Transverse colon (tissue), 4 donors: ENCODE data around the gene ATP5F1D. TPM values are rescaled to one million over a fixed set of nuclear protein-coding genes. Genes with fewer than 3 reads are reported as not detected.

Experiments used
- DNase-seq: peaks from one replicate; pipeline ENCODE4 v3.0.0-alpha.2; 2019
- H3K27ac ChIP-seq, 4 donors: fragments of 200-600 bp; sonication (generic); 2 replicates each; pipeline ENCODE4 v1.5.1; 2016 to 2018; ENCODE audit warnings: inconsistent platforms in 4 of 4
- H3K27me3 ChIP-seq: fragments of 200-600 bp; sonication (generic); 2 replicates; pipeline ENCODE4 v1.5.1; 2017; ENCODE audit warnings: inconsistent platforms
- H3K36me3 ChIP-seq, 4 donors: fragments of 200-600 bp; sonication (generic); 2 replicates each; pipeline ENCODE4 v1.5.1; 2017 to 2019; ENCODE audit warnings: inconsistent platforms in 4 of 4
- H3K4me1 ChIP-seq, 4 donors: fragments of 200-600 bp; sonication (generic); 2 replicates each; pipeline ENCODE4 v1.5.1; 2017 to 2020; ENCODE audit warnings: inconsistent platforms in 4 of 4
- H3K4me3 ChIP-seq, 4 donors: fragments of 200-600 bp; sonication (generic); 1 replicate in 1 of 4; 2 replicates in 3 of 4; pipeline versions ENCODE4 v1.5.1 to v1.6.1; 2017 to 2019; ENCODE audit warnings: inconsistent platforms in 4 of 4
- H3K9me3 ChIP-seq, 2 donors: fragments of 200-600 bp; sonication (generic); 2 replicates each; pipeline ENCODE4 v1.5.1; 2017 to 2019; ENCODE audit warnings: inconsistent platforms in 2 of 2
- CTCF ChIP-seq, 5 experiments: fragments of 200-600 bp in 3 of 5; fragments of 450-650 bp in 2 of 5; sonication (generic) in 3 of 5; IDR thresholded peaks; 1 replicate in 2 of 5; 2 replicates in 3 of 5; pipeline ENCODE4 v1.5.1; 2016 to 2017; ENCODE audit warnings: antibody characterized with exemption in 5 of 5, inconsistent platforms in 3 of 5, mild to moderate bottlenecking in 2 of 5, moderate library complexity in 1 of 5
- EP300 ChIP-seq: sonication (generic); formaldehyde crosslinking; IDR thresholded peaks from one replicate; pipeline ENCODE4 v1.6.1; 2017; ENCODE audit warnings: antibody characterized with exemption, low read depth
- POLR2A ChIP-seq: fragments of 450-650 bp; IDR thresholded peaks from one replicate; pipeline ENCODE4 v1.6.1; 2016; ENCODE audit warnings: antibody characterized with exemption, mild to moderate bottlenecking, moderate library complexity
- POLR2AphosphoS5 ChIP-seq, 3 donors: sonication (generic); formaldehyde crosslinking; IDR thresholded peaks; one replicate each; pipeline ENCODE4 v1.6.1; 2016; ENCODE audit warnings: antibody characterized with exemption in 3 of 3
- WGBS, 2 donors: methylation state at CpG; one replicate each; pipeline ENCODE4 v1.1.5; 2018; ENCODE audit warnings: low coverage in 1 of 2; 5-methylcytosine and 5-hydroxymethylcytosine counted together
- in situ Hi-C, 4 donors: fragments of 200-750 bp; cut with MboI; loops; one replicate each; pipeline versions ENCODE4 v1.15.0 to v1.15.1; 2017; ENCODE audit warnings: low sequenced_read_pairs in 3 of 4, low pct_ligation_motif_present in 1 of 4, low pct_unique_long_range_greater_than_20kb in 1 of 4
- intact Hi-C: fragments of 100-400 bp; cut with DNase I; formaldehyde crosslinking; loops from one replicate; pipeline ENCODE4 v1.15.1; 2023; ENCODE audit warnings: low total_unique reads
- total RNA-seq, 4 donors: library from RNA; depleted of rRNA; stranded (reverse); fragments of >200 nt; gene quantifications; one replicate each; pipeline ENCODE4 v1.1.0, GENCODE V29; 2016

The ATP5F1D gene
- total RNA-seq, 4 donors from 2014 or later = 157 to 650 (median 240) TPM

GRCh38 chr19:1286487-1287353, 45.2 kb downstream of the ATP5F1D start:
- Histone ChIP-seq H3K27me3 (peaks cover 65% of the 10 kb centered on the region), H3K4me1 (peaks cover 15 to 64% (median 51%) of the 10 kb centered on the region in 4 donors), H3K9me3 (no peaks in the 10 kb centered on the region), H3K4me3 (peak overlapping the region; percentile 5 to 54 (median 47)), H3K27ac (peak overlapping the region; percentile 58 to 77 (median 74)), H3K36me3 (no peaks in the 10 kb centered on the region)
- in situ Hi-C loops = loop anchor here in 2 of 4 donors (25.0 kb wide), 1 partner anchor 101 kb away; the partner anchor contains the start of gene NDUFS7 (in 2 of the 2)
- intact Hi-C loops = loop anchor here (10.0 kb wide), 1 partner anchor 118 kb away; the partner anchor contains the start of genes DAZAP1 and GAMT
- 23% methylated on average over 31 of the region's 38 CpGs; no CpG with 5 or more reads in 1 of the 2 donors for WGBS, 2 donors
- no peak for DNase-seq
- TF ChIP-seq POLR2AphosphoS5 (IDR thresholded peaks at IDR 0.05) (no peak), EP300 (no peak), POLR2A (no peak), CTCF (IDR thresholded peaks at IDR 0.05) (no peak)

GRCh38 chr19:1287354-1288225, 46.0 kb downstream of the ATP5F1D start:
- Histone ChIP-seq H3K4me1 (peaks cover 20 to 70% (median 58%) of the 10 kb centered on the region in 4 donors), H3K36me3 (no peaks in the 10 kb centered on the region), H3K9me3 (no peaks in the 10 kb centered on the region), H3K4me3 (peak overlapping the region in 3 of 4 donors; percentile 45 to 54 (median 49)), H3K27ac (peak overlapping the region in 2 of 4 donors; percentile 74 to 75), H3K27me3 (peaks cover 73% of the 10 kb centered on the region)
- intact Hi-C loops (loop anchor here (10.0 kb wide), 1 partner anchor 117 kb away; the partner anchor contains the start of genes DAZAP1 and GAMT), in situ Hi-C loops (loop anchor here in 2 of 4 donors (25.0 kb wide), 1 partner anchor 100 kb away; the partner anchor contains the start of gene NDUFS7 (in 2 of the 2))
- no peak for DNase-seq
- WGBS, 2 donors = 46 to 74% methylated on average over 7 to 47 of the region's 55 CpGs
- TF ChIP-seq POLR2AphosphoS5 (IDR thresholded peaks at IDR 0.05) = no peak
- TF ChIP-seq CTCF (IDR thresholded peaks at IDR 0.05) = no peak
- no peak for TF ChIP-seq EP300
- TF ChIP-seq POLR2A = no peak

- WGBS, 2 donors = 90% methylated on average over 18 of the region's 18 CpGs; no CpG with 5 or more reads in 1 of the 2 donors
- no peak for DNase-seq
- Histone ChIP-seq H3K36me3 (no peaks in the 10 kb centered on the region), H3K9me3 (no peaks in the 10 kb centered on the region), H3K4me1 (peaks cover 15 to 64% (median 54%) of the 10 kb centered on the region in 4 donors), H3K4me3 (no peak overlapping the region), H3K27me3 (peaks cover 74% of the 10 kb centered on the region), H3K27ac (peak overlapping the region in 1 of 4 donors; percentile 74)
- in situ Hi-C loops (loop anchor here in 2 of 4 donors (25.0 kb wide), 1 partner anchor 99 kb away; the partner anchor contains the start of gene NDUFS7 (in 2 of the 2)), intact Hi-C loops (loop anchor here (10.0 kb wide), 1 partner anchor 117 kb away; the partner anchor contains the start of genes DAZAP1 and GAMT)
- no peak for TF ChIP-seq POLR2A
- TF ChIP-seq CTCF (IDR thresholded peaks at IDR 0.05) = no peak
- TF ChIP-seq POLR2AphosphoS5 (IDR thresholded peaks at IDR 0.05) = no peak
- TF ChIP-seq EP300 = no peak
Measured at GRCh38 chr19:1288226-1288612, 46.7 kb downstream of the ATP5F1D start.
